Stimulated activated naive CD4-positive, alpha-beta T cell (primary cell): ENCODE data around the gene KCNJ14.

ENCODE experiments used
- DNase-seq, 6 experiments: peaks; one replicate each; lab custom pipeline; 2025; lab: John Stamatoyannopoulos, UW

The KCNJ14 gene

GRCh38 chr19:48445606-48446481 lies 9.5 kb upstream of the KCNJ14 start, which contains the start of gene GRWD1:
GRWD1 (plus strand) TSS chr19:48445983; CDS start chr19:48446006, 23 bp downstream.
- DNase-seq: peak; percentile 82 to 96 (median 93)

GRCh38 chr19:48446579-48446978 lies 8.8 kb upstream of the KCNJ14 start:
- DNase-seq: no peak

GRCh38 chr19:48448563-48448962 lies 6.8 kb upstream of the KCNJ14 start:
- DNase-seq: no peak

- no peak for DNase-seq
These were observed 4.9 kb upstream of the KCNJ14 start for GRCh38 chr19:48450441-48450840.

GRCh38 chr19:48450863-48451262 lies 4.5 kb upstream of the KCNJ14 start:
- DNase-seq: no peak

GRCh38 chr19:48451624-48452023 lies 3.8 kb upstream of the KCNJ14 start:
- no peak for DNase-seq

- DNase-seq: no peak
These were observed 2.8 kb upstream of the KCNJ14 start for GRCh38 chr19:48452289-48453190.

- DNase-seq: no peak
These were observed 1.1 kb upstream of the KCNJ14 start for GRCh38 chr19:48454150-48454730.

GRCh38 chr19:48455908-48456562 lies 661 bp downstream of the KCNJ14 start:
- no peak for DNase-seq

GRCh38 chr19:48456864-48457263 lies 1.5 kb downstream of the KCNJ14 start:
- DNase-seq: no peak

- DNase-seq: no peak
These were observed 2.6 kb downstream of the KCNJ14 start for GRCh38 chr19:48458016-48458415.

GRCh38 chr19:48461651-48461981 lies 6.2 kb downstream of the KCNJ14 start:
- no peak for DNase-seq

- DNase-seq: no peak
These were observed 6.7 kb downstream of the KCNJ14 start for GRCh38 chr19:48461982-48462655.

- no peak for DNase-seq
These were observed 9.8 kb downstream of the KCNJ14 start for GRCh38 chr19:48465215-48465614.

GRCh38 chr19:48466561-48467325 lies 11.4 kb downstream of the KCNJ14 start:
- no peak for DNase-seq

GRCh38 chr19:48468772-48469288 lies 13.5 kb downstream of the KCNJ14 start:
- DNase-seq: peak; percentile 96 to 100 (median 100)

GRCh38 chr19:48469289-48469881 lies 14.0 kb downstream of the KCNJ14 start, which contains the start of gene CYTH2:
CYTH2 (plus strand) TSS chr19:48469369; CDS start chr19:48469508, 139 bp downstream.
- peak in 3 of 6 experiments; percentile 56 to 75 (median 72) for DNase-seq

- DNase-seq: peak in 1 of 6 experiments; percentile 49
These were observed 14.7 kb downstream of the KCNJ14 start for GRCh38 chr19:48469934-48470680.

- DNase-seq: no peak
These were observed 15.5 kb downstream of the KCNJ14 start for GRCh38 chr19:48470856-48471255.
